PC-3 (cell line): Measurements from ENCODE around the gene COMMD2.

ENCODE experiments used
- CTCF ChIP-seq: fragments of 300-600 bp; sonication (generic); conservative IDR thresholded peaks from 2 replicates; pipeline ENCODE4 v1.5.1; 2017; ENCODE audit warnings: antibody characterized with exemption, low read depth, mild to moderate bottlenecking, low read length
- EZH2 ChIP-seq: fragments of 300-600 bp; sonication (generic); IDR thresholded peaks from one replicate; pipeline ENCODE4 v1.6.1; 2017; ENCODE audit warnings: antibody characterized with exemption, mild to moderate bottlenecking, low read length; ENCODE audit not compliant: unreplicated experiment
- EZH2phosphoT487 ChIP-seq: fragments of 300-600 bp; sonication (generic); IDR thresholded peaks from 2 replicates; pipeline ENCODE4 v1.6.1; 2018; ENCODE audit warnings: mild to moderate bottlenecking, antibody characterized with exemption, low read length, borderline replicate concordance

- peak; percentile 62 for TF ChIP-seq CTCF
- no peak for TF ChIP-seq EZH2
- no peak for TF ChIP-seq EZH2phosphoT487
These were observed at the start of gene COMMD2 for GRCh38 chr3:149752051-149752787.
